Activated naive CD4-positive, alpha-beta T cell (primary cell): ENCODE measurements around the gene CCDC12.
"Not testable (repeated sequence)": the region's sequence is repeated elsewhere in the genome, so short reads cannot be mapped to it uniquely, and the experiment has no call there.

Source experiments
- DNase-seq, 4 experiments: peaks; one replicate each; lab custom pipeline; 2025; lab: John Stamatoyannopoulos, UW

CCDC12 gene

DNA sequence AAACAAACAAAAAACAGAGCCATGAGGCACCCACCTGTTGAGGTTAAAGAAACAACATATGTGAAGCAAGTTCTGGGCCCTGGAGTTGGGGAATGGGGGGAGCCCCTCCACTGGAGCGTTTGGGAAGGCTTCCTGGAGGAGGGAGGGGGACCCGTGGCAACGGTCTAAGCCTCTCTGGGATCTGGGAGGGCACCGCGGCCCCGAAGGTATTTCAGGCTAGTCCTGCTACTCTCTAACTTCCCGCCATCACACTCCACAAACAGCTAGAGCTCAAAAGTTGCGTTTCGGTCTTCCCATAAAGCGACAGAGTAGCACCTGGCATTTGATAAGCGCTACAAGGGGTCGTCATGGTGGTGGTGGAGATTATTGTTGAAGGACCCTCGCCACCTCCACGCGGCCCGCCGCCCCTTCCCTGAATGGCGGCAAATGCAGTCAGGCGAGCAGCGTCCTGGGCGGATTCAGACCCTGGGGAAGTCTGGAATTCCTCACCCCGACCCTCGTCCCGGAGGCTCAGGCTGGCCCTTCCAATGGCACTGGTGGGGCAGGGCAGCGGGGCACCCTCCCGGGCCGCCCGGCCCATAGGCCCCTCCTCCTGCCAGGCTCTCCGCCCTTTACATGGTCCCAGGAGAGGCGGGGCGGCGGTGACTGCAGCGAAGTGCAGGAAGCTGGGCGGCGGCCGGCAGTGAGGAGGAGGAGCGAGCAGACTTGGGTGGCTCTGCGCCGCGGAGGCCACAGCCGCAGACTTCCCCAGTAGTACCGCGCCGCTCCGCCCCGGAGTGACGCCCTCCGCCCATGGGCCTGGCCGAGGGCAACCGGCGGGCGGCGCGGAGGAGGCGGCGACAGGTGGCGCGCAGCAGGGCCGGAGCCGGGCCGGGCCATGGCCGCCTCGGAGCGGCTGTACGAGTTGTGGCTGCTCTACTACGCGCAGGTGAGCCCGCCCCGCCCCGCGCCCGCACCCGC is 2.7 kb upstream of the CCDC12 start, which contains the start of gene NBEAL2:
NBEAL2 (plus strand) TSS at position 682 of the 960 bp plus-strand sequence; CDS start at position 878, 196 bp downstream.
- DNase-seq = peak; percentile 78 to 94 (median 84)

GRCh38 chr3:46978381-46978780 is 1.8 kb upstream of the CCDC12 start:
- no peak for DNase-seq

GRCh38 chr3:46977811-46978195 is 1.3 kb upstream of the CCDC12 start:
- no peak for DNase-seq

DNA sequence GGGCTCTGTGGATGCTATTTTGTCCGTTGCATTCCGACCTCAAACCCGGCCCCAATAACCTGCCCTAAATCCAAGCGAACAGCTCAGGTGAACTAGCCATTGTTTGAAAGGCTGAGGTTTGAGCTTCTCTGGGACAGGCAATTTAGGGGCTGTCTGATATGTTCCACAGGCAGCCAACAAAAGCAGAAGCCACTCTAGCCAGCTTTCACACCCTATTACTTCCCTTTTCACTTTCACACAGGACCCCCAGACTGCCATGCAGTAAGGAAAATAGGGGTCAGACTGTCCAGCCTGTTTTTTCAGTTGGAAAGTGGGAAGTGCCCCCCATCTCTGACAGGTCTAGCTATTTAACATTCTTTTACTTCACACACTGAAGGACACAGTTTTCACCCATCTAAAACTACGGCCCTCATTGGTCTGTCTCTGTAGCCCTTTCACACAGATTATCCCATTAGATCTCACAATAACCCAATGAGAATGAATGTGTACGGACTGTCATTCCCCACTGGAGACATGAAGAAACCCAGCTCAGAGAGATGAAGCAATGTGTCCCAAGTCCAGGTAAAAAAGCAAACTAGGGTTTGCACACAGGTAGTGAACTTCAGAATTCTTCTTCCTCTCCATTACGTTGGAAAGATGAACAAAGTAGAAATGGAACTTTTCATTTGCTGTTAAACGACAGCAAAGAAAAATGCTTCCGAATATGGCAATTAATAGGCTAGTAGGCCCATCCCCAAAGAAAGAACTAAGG is 1.9 kb downstream of the CCDC12 start:
- DNase-seq = no peak

GRCh38 chr3:46972396-46972795 is 4.1 kb downstream of the CCDC12 start:
- DNase-seq = no peak

- no peak for DNase-seq
Observed at GRCh38 chr3:46971742-46972141, 4.8 kb downstream of the CCDC12 start.

DNA sequence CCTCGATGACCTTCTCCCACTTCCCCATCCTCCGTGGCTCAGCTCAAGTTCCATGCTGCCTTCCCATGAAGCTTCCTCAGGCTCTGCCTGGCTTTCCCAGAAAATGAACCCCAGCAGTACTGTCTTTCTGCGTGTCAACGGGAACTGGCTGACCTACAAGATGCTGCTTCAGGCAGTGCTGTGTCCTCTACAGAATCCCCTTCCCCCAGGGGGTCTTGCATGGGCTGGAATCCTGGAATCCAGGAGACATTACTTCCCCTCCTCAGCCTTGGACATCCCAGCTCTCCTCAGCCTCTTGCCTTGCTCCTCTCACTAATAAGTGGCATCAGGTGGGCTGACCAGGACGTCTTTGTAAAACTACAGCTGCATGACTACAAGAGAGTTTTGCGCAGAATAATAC is 5.4 kb downstream of the CCDC12 start:
- DNase-seq = no peak

DNA sequence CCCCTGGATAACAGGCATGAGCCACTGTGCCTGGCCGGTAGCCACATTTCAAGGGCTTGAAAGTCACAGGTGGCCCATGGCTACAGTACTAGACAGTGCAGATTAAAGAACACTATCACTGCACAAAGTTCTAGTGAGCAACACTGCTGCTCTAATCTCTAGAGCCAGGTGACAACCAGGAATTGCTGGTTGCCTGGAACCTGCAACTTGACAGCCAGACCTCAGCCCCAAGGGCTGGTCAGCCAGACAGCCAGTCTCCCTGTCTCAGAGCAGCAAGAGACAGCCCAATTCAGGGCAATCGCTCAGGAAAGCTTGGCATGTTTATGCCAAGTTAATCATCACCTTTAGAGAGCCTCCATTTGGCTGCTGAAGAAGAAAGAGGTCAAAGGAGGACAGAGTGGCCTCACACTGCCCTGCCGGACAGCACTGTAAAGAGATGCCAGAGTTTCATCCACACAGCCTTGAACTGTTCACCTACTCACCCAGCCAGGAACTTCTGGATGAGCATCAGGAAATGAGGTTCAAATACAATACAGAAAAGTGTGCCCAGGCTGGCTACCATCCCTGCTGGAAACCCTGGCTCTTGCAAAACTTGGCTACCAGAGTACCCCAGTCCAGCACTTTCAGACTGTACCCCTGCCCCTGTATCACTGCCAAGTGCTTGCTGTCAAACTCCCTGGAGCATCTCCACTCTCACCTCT is 6.0 kb downstream of the CCDC12 start:
- DNase-seq = no peak

- DNase-seq = no peak
Observed at GRCh38 chr3:46968783-46969428, 7.6 kb downstream of the CCDC12 start.

GRCh38 chr3:46966811-46967210 is 9.7 kb downstream of the CCDC12 start:
- DNase-seq = no peak

DNA sequence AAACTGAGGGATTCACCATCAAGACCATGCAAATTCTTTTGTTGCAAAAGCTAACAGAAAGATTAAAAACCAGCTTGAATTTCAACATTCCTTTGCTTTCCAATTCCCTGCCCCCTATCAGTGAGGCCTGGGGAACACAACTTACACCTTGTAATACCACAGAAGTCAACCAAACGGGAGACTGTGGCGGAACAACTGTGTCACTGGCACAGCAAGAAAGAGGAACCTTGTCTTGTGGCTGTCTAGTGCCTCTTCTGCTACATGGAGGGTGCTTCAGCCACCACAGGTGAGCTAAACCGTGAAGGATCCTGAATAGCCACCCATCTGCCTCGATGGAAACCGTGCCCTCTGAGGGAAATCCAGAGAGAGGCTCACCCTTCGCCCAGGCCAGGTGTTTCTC is 11.4 kb downstream of the CCDC12 start:
- no peak for DNase-seq

DNA sequence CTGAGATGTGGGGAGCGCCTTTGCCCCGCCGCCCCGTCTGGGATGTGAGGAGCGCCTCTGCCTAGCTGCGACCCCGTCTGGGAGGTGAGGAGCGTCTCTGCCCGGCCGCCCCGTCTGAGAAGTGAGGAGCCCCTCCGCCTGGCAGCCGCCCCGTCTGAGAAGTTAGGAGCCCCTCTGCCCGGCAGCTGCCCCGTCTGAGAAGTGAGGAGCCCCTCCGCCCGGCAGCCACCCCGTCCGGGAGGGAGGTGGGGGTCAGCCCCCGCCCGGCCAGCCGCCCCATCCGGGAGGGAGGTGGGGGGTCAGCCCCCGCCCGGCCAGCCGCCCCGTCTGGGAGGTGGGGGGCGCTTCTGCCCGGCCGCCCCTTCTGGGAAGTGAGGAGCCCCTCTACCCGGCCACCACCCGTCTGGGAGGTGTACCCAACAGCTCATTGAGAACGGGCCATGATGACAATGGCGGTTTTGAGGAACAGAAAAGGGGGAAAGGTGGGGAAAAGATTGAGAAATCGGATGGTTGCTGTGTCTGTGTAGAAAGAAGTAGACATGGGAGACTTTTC is 12.4 kb downstream of the CCDC12 start:
- DNase-seq = not testable (repeated sequence)

GRCh38 chr3:46962990-46963389 is 13.6 kb downstream of the CCDC12 start:
- no peak for DNase-seq

DNA sequence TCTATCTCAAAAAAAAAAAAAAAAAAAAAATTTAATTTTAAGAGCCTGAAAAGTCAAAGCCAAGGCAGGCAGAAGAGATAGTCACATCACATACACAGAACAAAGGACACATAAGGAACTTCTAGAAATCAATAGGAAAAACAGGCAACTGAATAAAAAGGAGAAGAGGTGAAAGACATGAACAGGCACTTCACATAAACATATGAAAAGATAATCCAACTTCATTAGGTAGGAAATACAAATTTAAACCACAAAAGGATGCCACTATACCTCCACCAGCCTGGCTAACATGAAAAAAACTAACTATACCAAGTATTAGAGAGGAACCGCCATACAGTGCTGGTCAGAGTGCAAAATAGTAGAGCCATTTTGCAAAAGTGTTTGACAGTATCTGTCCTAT is 14.1 kb downstream of the CCDC12 start:
- DNase-seq = no peak

DNA sequence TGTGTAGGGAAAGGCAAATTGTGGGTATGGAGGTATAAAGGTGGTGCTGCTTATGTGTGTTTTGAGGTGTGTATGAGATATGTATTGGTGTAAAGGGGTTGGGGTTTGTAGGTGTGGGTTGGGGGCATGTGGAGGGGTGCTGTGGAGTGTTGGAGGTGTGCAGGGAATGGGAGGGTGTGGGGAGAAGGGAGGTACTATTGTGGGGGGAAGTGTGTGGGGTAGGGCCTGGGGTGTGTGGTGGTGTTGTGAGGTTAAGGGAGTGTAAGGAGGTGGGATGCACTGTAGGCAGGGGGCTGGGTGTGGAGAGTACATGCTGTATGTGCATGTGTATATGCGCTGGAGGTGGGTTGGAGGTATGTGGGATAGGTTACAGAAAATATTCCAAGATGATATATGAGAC is 15.7 kb downstream of the CCDC12 start:
- no peak for DNase-seq

DNA sequence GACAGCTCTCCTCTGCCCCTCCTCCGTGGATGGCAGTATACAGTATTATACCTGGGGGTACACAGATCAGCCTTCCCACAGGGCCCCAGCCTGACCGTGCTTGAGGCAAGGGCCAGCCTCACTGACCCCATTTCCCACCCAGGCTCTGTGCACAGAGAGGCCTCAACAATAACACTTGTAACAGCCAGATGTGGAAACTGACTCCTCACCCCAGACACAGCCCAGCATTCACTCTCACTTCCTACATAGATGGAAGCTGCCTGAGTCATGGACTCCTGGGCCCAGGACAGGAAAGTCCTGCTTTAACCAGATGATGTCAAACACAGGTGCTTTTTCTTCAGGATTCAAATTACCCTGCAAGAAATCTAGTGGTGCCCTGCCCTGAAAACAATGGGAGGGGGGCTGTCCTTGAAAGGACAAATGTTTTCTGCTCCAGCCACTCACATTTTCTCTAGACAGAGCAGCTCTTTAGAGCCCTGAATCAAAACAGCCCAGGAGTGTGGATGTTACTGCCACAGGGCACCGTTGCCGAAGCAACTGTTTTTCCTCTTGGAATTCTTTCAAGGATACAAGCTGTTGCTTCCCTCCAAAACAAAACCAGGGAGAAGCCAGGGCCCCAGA is 16.4 kb downstream of the CCDC12 start:
- no peak for DNase-seq

- DNase-seq = no peak
Observed at GRCh38 chr3:46959161-46959511, 17.4 kb downstream of the CCDC12 start.

GRCh38 chr3:46958467-46959160 is 17.9 kb downstream of the CCDC12 start:
- DNase-seq = no peak

DNA sequence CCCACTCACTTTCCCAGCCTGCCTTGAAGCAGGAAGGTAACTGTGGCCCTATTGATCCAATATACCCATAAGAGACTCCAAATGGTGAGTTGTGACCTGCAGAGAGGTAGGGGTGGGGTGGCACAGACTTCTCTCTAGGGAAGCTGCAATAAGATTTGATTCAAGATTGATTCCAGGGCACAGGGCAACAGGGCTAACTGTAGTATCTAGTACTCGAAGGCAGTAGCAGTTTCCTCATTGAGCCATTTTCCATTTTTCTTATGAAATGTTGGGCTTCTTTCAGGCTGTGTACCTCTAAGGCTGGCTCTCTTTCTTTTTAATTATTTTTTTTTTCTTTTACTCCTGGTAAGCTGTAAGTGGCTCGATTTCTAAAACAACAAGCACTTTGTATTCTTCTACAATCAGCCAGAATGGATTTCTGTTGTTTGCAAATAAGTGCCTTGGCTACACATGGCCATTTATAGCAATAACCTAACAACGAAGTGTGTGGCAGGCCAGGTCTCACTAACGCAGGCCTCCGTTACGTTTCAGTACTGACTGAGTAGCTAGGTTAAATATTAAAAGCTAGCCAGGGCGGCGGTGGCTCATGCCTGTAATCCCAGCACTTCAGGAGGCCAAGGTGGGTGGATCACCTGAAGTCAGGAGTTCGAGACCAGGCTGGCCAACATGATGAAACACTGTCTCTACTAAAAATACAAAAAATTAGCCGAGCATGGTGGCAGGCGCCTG is 19.3 kb downstream of the CCDC12 start:
- DNase-seq = no peak

- no peak for DNase-seq
Observed at GRCh38 chr3:46955801-46956259, 20.7 kb downstream of the CCDC12 start.
